Activated naive CD8-positive, alpha-beta T cell (primary cell): ENCODE data around the gene ZMIZ1.

Experiments
- H3K27ac Mint-ChIP-seq: one replicate; pipeline ENCODE4 v1.8.0; 2021; ENCODE audit warnings: mixed read lengths
- H3K27me3 Mint-ChIP-seq: one replicate; pipeline ENCODE4 v1.8.0; 2021; ENCODE audit warnings: mixed read lengths
- H3K36me3 Mint-ChIP-seq: one replicate; pipeline ENCODE4 v1.8.0; 2021; ENCODE audit warnings: mixed read lengths
- H3K4me1 Mint-ChIP-seq: one replicate; pipeline ENCODE4 v1.8.0; 2021; ENCODE audit warnings: low read depth, mixed read lengths
- H3K4me3 Mint-ChIP-seq: one replicate; pipeline ENCODE4 v1.8.0; 2021; ENCODE audit warnings: mild to moderate bottlenecking, mixed read lengths
- H3K9me3 Mint-ChIP-seq: one replicate; pipeline ENCODE4 v1.8.0; 2021; ENCODE audit warnings: low read depth, mixed read lengths

ZMIZ1 gene

DNA sequence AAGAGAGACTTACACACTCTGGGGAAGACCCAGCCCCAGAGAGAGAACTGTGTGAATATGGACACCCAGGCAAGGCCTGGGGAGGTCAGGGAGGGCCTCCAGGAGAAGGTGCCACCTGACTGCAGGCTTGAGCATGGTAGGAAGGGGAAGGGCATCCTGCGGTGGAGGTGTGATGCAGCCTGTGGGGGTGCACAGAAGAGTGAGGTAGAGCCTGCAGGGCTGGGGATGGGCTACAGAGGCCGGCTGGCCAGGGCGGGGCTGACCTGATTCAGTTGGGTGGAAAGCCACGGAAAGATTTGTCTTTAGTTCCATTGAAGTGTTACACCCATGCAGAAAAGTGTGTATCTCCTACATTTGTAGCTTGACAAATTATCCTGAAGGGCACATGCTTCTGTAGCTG, 47.6 kb downstream of the ZMIZ1 start:
- H3K27me3 Mint-ChIP-seq = no peaks in the 10 kb centered on the region
- H3K4me3 Mint-ChIP-seq = no peak overlapping the region
- H3K27ac Mint-ChIP-seq = no peak overlapping the region
- peaks cover 31% of the 10 kb centered on the region for H3K4me1 Mint-ChIP-seq
- no peaks in the 10 kb centered on the region for H3K9me3 Mint-ChIP-seq
- H3K36me3 Mint-ChIP-seq = peaks cover 5% of the 10 kb centered on the region

DNA sequence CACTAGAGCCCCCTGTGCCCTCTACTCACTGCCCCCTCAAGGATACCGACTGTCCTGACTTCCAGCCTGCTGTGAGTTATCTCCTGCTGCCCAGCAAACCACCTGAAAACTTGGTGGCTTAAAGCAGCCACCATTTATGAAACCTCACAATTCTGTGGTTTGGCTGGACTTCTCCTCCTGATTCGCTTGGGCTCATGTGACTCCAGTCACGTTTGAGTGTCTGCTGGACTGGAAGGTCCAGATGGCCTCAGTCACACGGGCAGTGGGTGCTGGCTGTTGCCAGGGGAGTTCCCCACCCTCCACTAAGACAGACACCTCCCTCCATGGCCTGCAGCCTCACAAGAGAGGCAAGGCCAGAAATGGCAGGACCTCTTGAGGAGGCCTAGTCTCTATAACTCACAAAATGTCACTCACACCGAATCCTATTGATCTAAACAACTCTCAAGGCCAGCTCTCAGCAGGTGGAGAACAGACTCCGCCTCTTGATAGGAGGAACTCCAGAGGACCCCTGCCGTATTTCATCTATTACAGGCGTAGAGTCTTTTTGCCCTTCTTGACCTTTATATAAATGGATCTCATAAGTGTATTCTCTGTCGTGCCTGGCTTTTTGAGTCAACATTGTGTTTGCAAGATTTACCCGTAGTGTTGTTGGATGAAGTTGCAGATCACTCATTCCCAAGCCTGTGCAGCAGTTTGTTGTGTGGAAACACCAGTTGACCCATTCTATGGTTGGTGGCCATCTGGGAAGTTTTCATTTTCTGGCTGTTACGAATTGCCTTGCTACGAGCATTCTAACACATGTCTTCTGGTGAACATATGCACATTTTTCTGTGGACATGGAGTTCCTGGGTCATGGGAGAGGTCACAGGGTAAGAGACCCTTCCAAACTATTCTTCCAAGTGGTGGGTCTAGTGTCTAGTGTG, 48.3 kb downstream of the ZMIZ1 start:
- Mint-ChIP-seq H3K36me3 (peaks cover 5% of the 10 kb centered on the region), H3K9me3 (no peaks in the 10 kb centered on the region), H3K4me1 (peaks cover 29% of the 10 kb centered on the region), H3K27ac (no peak overlapping the region), H3K4me3 (no peak overlapping the region), H3K27me3 (no peaks in the 10 kb centered on the region)

DNA sequence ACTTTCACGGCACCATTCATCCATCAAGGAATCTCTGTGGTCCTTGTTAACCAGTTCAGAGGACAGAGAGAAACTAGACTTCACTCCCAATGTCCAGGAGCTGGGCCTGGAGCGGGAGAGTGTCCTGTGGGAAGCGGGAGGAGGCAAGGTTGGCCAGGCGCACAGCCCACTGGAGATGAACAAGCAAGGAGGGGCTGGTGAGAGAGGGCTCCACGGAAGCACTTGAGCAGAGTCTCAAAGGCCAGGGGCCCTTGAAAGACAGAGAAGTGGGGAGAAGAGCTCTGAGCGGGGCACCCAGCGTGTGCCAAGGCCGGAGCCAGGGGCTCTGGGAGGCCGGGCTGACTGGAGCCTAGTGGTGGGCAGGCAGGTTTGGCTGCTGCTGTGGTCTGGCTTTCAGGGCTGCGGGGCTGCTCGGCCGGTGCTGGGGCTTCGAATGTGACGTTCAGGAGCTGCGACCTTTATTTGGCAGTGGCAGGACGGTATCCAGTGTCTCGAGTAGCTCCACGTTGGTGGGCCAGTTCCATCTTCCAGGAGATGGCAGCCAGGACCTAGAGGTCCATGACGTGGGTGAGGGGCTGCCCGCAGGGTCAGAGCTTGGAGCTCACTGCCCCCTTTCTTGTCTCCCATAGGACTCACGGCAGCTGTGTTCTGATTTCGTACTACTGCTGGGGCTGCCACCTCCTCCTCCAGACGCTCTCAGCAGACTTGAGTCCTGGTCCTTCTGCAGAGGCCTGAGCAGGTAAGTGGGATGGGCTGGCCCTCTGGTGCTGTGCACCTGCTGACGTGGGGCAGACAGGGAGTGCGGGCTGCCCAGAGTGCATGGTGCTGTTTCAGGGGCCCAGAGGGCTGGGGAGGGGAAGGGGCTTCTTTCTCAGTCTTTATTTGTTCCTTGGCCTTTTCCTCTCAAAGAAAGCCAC, 49.8 kb downstream of the ZMIZ1 start:
- Mint-ChIP-seq H3K9me3 (no peaks in the 10 kb centered on the region), H3K4me1 (peaks cover 28% of the 10 kb centered on the region), H3K4me3 (no peak overlapping the region), H3K27me3 (no peaks in the 10 kb centered on the region), H3K36me3 (peaks cover 5% of the 10 kb centered on the region), H3K27ac (no peak overlapping the region)

DNA sequence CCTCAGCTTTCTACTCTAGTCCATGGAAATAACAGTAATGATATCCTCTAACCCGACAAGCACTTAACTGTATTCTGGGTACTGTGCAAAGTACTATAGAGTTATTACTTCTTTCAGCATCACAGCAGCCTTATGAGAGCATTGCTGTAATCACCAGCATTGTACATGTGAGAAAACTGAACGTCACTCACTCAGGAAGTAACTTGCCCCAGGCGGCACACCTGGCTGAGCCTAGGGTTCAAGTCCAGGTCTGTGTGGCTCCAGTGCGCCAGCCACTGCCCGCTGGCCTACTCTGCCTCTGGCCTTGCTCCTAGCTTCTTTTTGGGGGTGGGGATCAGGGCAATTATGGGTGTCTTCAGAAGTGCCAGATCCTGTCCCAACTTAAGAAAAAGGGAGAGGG, 50.5 kb downstream of the ZMIZ1 start:
- Mint-ChIP-seq H3K4me3 (no peak overlapping the region), H3K27me3 (no peaks in the 10 kb centered on the region), H3K36me3 (peaks cover 5% of the 10 kb centered on the region), H3K27ac (no peak overlapping the region), H3K9me3 (no peaks in the 10 kb centered on the region), H3K4me1 (peaks cover 21% of the 10 kb centered on the region)

DNA sequence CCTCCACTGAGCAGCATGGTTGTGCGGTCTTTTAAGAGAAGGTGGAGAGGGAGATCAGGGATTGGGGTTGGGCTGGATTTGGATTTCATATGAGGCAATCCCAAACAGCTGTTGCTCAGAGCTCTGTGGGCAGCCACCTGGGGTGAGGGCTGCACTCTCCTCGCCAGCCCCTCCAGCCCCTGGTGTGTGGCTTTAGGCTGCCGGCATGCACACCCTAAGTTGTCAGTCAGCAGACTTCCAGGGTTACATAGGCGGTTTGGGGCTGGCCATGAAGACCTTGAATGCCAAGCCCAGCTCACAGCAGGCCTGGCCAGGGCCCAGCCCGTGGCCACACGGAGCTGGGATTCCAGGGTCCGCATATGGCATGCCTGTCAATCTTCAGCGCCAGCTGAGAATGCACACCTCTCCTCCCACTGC, 54.8 kb downstream of the ZMIZ1 start:
- Mint-ChIP-seq H3K4me1 (peaks cover 3% of the 10 kb centered on the region), H3K27ac (no peak overlapping the region), H3K9me3 (no peaks in the 10 kb centered on the region), H3K27me3 (no peaks in the 10 kb centered on the region), H3K36me3 (peaks cover 5% of the 10 kb centered on the region), H3K4me3 (no peak overlapping the region)

DNA sequence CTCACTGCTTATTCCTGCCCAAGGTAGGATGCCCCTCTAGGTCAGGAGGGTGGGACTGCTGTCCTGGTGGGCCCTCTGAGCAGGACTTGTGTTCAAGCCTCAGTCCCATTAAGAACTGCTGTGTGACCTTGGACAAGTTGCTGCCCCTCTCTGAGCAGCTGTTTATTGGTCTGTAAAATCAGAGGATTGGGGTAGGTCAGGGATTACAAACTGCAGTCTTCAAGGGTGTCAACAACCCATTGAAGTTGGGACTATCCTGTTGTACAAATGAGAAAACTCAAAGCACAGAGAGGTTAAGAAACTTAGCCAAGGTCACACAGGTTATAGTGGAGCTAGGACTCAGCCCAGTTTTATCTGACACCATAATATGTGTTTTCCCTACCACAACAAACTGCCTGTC, 55.3 kb downstream of the ZMIZ1 start:
- Mint-ChIP-seq H3K4me3 (no peak overlapping the region), H3K27ac (no peak overlapping the region), H3K36me3 (peaks cover 5% of the 10 kb centered on the region), H3K27me3 (no peaks in the 10 kb centered on the region), H3K4me1 (peaks cover 3% of the 10 kb centered on the region), H3K9me3 (no peaks in the 10 kb centered on the region)

DNA sequence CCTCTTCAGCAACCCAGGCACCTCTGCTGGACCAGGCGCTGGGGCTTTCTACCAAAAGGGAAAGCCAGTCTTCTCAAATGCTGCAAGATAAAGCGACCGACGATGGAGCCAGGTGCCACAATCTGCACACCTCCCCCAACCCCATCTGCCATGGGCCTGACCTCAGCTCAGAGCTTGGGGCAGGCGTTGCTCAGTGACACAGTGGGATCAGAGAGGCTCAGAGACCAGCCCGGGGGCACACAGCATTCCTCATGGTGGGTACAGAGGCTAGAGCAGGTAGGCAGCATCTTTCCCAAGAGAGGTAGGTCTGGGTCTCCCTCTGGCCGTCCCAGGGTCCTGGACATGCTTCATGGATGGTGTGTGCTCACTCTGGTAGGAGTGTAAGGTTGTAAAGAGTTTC, 56.3 kb downstream of the ZMIZ1 start:
- Mint-ChIP-seq H3K4me3 (no peak overlapping the region), H3K36me3 (peaks cover 2% of the 10 kb centered on the region), H3K4me1 (peaks cover 3% of the 10 kb centered on the region), H3K9me3 (no peaks in the 10 kb centered on the region), H3K27me3 (no peaks in the 10 kb centered on the region), H3K27ac (no peak overlapping the region)

DNA sequence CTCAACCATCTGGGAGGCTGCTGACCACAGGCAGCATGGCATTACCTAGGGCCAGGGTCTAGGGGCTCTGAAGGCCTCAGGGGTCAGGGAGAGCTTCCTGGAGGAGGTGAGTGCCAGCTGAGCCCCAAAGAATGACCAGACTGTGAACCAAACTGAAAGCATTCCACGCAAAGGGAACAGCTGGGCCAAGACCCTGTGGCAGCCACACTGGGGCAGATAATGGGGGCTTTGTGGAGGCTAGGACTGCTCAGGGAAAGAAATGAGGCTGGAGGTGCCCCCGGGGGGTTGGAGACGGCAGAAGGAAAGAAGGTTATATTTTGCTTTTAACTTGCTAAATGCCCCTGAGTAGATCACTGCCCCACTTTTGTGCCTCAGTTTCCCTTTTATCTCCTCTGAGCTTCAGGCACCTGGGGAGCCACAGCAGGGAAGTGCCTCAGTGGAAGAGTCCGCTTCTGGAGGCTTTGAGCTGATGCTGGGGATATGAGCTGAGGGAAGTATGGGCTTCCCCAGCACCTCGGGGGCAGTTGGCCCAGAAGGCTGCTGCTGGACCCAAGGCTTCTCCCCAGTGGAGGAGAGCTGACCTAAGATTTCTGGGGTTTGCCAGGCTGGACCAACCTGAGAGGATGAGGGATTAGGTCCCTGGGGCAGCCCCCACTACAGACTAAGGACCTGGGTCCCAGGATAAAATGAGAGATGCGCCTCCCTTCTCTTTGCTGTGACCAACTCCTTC, 57.8 kb downstream of the ZMIZ1 start:
- Mint-ChIP-seq H3K36me3 (no peaks in the 10 kb centered on the region), H3K27ac (no peak overlapping the region)

DNA sequence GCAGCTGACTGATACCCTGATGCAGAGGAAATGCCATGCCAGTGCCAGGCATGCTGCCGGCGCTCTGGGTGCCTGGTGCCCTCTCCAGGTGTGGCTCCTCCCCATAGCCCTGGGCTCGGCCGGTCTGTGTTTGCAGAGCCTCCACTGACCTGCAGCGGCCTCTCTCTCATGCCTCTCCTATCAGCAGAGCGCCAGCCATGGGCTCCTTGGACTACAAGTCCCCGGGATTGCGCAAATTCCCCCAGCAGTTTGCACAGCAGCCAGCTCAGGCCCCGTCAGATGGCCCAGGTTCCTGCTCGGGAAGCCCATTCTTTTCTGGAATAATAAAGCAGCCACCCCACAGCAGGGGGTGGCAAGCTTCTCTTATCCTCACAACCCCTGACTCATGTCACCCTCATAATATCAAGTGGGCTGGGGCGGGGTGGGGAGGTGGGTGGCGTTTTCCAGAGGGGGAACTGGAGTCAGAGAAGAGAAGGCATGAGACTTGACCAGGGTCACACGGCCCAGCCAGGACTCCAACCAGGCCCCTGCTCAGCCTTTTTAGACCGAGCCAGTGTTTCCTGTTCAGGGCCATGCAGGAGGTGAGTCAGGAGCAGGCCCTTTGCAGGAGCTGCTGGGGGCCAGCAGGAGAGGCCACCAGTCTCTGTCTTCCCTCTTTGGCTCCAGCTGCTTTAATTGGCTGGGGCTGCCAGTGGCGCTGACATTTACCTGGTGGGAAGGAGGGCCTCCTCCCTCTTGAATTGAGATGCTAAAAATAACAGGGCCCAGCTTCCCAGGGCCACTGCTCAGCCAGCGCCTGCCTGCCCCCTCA, 58.6 kb downstream of the ZMIZ1 start:
- Mint-ChIP-seq H3K4me1 (peaks cover 7% of the 10 kb centered on the region), H3K9me3 (no peaks in the 10 kb centered on the region), H3K27me3 (no peaks in the 10 kb centered on the region)

More for the DNA sequence above, 57.8 kb downstream of the ZMIZ1 start:
- peaks cover 5% of the 10 kb centered on the region for H3K4me1 Mint-ChIP-seq
- no peaks in the 10 kb centered on the region for H3K9me3 Mint-ChIP-seq
- H3K4me3 Mint-ChIP-seq = no peak overlapping the region
- H3K27me3 Mint-ChIP-seq = no peaks in the 10 kb centered on the region

DNA sequence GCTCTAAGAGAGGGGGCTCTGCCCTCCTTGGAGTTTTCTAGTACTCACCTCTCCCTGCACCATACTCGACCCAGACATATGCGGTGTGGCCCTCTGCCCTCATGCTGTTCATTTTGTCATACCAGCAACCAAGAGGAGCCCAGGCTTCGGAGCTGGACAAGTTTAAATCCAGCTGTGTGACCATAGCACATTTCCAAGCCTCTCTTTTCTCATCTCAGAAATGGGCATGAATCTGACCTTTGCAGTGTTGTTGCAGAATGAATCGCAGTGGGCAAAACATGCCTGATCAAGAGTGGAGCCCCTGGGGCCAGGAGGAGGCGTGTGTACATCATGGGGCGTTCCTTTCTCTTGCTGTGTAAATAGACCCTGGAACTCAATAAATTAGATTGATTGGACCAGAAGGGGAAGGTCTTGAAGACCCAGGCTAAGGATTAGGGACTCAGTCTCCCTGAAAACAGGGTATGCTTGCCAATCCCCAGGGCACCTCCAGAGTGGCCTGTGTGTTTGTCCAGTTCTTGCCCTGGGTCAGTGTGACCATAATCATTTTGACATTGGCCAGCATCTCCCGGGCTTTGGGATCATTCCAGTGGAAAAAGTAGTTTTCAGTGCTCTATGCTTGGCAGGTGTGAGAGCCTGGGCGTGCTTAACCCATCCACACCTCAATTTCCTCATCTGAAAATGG, 59.6 kb downstream of the ZMIZ1 start:
- H3K27ac Mint-ChIP-seq = no peak overlapping the region
- no peaks in the 10 kb centered on the region for H3K9me3 Mint-ChIP-seq
- no peaks in the 10 kb centered on the region for H3K36me3 Mint-ChIP-seq
- H3K4me1 Mint-ChIP-seq = peaks cover 11% of the 10 kb centered on the region
- no peak overlapping the region for H3K4me3 Mint-ChIP-seq
- H3K27me3 Mint-ChIP-seq = no peaks in the 10 kb centered on the region

More for the DNA sequence above, 58.6 kb downstream of the ZMIZ1 start:
- Mint-ChIP-seq H3K4me3 (no peak overlapping the region), H3K36me3 (no peaks in the 10 kb centered on the region), H3K27ac (no peak overlapping the region)

DNA sequence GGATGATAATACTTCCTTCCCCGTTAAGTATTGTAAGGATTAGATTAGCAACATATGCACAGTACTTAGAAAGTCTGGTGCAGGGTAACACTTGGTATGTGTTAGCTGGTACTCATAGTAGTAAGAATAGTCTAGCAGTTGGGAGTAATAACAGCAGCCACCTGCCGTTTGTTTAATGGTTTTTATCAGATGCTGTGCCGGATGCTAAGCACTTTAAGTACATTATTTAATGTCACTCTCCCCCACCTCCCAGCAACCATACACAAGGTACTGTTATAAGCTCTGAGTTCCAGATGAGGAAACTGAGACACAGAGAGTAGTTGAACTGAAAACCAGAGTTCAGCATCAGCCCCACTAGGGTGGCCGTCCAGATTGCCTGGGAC, 60.1 kb downstream of the ZMIZ1 start:
- Mint-ChIP-seq H3K4me3 (no peak overlapping the region), H3K27me3 (no peaks in the 10 kb centered on the region), H3K4me1 (peaks cover 11% of the 10 kb centered on the region), H3K9me3 (no peaks in the 10 kb centered on the region), H3K27ac (no peak overlapping the region), H3K36me3 (no peaks in the 10 kb centered on the region)

DNA sequence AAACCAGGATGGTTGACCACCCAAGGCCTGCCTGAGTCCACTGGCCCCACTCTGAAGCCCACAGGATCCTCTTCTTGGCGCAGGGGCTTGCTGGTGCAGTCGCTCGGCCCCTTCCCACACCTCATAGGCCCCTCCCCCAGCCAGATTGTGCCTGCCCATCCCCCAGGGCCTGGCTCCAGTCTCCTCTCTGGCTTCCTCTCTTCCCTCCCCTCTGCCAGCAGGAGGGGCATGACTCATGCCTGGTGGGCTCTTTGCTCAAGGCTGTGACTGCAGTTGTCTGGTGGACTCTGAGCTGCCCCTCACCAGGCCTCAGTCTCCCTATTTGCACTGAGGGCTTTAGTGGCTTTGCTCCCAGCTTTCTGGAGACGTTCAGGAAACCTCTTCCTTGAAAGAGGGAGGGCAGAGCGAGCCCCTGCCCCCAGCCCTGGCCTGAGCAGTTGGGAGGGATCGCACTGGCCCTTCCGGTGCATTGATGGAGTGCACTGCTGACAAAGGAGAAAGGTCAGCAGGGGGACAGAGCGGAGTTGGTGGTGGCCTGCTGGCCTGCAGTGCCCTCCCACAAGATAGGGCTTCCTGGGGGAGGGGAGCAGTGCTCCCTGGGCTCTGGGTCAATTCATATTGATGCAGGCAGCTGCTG, 60.7 kb downstream of the ZMIZ1 start:
- Mint-ChIP-seq H3K36me3 (no peaks in the 10 kb centered on the region), H3K27me3 (no peaks in the 10 kb centered on the region), H3K27ac (no peak overlapping the region), H3K4me1 (peaks cover 11% of the 10 kb centered on the region), H3K4me3 (no peak overlapping the region), H3K9me3 (no peaks in the 10 kb centered on the region)

DNA sequence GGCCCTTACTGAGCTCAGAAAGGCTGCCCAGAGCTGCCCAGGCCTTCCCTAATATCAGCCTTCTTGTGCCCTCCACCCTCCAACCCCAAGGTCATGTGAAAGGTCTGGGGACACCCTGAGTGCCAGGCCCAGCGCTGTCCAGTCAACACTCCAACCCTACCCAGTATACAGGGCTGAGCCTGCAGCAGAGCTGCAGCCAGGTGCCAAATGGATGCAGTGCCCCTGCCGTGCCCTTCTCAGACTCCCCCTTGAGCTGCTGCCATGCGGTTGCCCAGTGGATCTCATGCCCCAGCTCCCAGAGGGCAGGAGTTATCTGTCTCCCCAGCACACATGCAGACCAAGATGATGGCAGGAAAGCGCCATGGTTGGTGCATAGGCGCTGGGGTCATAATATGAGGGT, 61.5 kb downstream of the ZMIZ1 start:
- H3K4me3 Mint-ChIP-seq = no peak overlapping the region
- H3K27ac Mint-ChIP-seq = no peak overlapping the region
- no peaks in the 10 kb centered on the region for H3K36me3 Mint-ChIP-seq

More for the DNA sequence above, 61.5 kb downstream of the ZMIZ1 start:
- H3K27me3 Mint-ChIP-seq = no peaks in the 10 kb centered on the region
- H3K4me1 Mint-ChIP-seq = peaks cover 11% of the 10 kb centered on the region
- H3K9me3 Mint-ChIP-seq = no peaks in the 10 kb centered on the region
